ENCODE results near the gene SLC31A1.

- TF ChIP-seq CTCF (IDR thresholded peaks at IDR 0.05) (no peak), EZH2 (IDR thresholded peaks at IDR 0.05) (no peak), EZH2phosphoT487 (IDR thresholded peaks at IDR 0.05) (no peak)
Observed at GRCh38 chr9:113269871-113270270, 48.5 kb downstream of the SLC31A1 start.

Data from neural progenitor cell (in vitro differentiated cells).